NB4 (cell line): ENCODE results near the gene GMIP.

Experiments used
- DNase-seq: peaks from one replicate; pipeline ENCODE4 v3.0.0; 2010; ENCODE audit warnings: low read depth
- H3K4me3 ChIP-seq: one replicate; pipeline ENCODE4 v1.5.1; 2011; ENCODE audit warnings: mild to moderate bottlenecking, low read depth, low read length, moderate library complexity
- MYC ChIP-seq: IDR thresholded peaks from 2 replicates; pipeline ENCODE4 v1.6.1; 2011; ENCODE audit warnings: low read depth, low read length
- POLR2A ChIP-seq: IDR thresholded peaks from 2 replicates; pipeline ENCODE4 v1.6.1; 2011; ENCODE audit warnings: mild to moderate bottlenecking; ENCODE audit not compliant: insufficient read length; ENCODE audit errors: extremely low read depth
- TF ChIP-seq, protein P1 (sequence below): IDR thresholded peaks from 2 replicates; pipeline ENCODE4 v1.6.1; 2011; ENCODE audit warnings: low read depth, low read length
- TF ChIP-seq, protein P2 (sequence below): IDR thresholded peaks from one replicate; pipeline ENCODE4 v1.5.1; 2012; ENCODE audit warnings: low read depth, low read length

GMIP gene

DNA sequence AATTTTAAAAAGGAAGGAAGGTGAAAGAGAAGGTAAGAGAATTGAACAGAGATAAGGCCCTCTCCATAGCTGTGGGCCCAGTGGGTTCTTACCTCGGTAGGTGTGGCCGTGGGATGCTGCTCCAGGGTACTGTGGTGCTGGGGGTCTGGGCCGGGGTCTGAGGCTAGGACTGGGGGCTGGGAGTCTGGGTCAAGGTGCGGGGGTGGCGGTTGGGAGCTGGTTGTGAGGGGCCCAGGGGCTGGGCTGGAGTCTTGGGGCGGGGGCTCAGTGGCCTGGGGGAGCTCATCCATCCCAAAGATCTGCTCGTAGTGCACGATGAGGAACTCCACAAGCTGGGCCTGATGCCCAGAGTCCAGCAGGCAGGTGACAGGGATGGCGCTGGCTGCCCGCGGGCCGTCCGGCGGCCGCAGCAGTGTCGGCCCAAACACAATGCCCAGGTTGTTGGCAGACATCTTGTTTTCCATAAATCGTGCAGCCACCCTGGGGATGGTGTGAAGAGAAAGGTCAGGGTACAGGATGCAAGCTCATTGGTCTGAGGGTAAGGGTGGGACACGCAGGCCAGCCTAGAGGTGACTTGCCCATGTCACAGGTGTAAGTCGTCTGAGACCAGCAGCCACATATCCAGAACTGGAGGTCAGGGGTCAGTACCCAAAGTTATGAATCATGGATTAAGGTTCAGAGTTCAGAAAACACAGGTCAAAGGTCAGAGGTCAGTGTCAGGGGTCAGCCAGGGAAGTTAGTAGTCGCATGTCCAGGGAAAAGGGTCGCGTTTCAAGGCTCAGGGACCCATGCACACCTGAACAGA is 9.5 kb downstream of the GMIP start:
- H3K4me3 ChIP-seq, result no peak overlapping the region
- no peak for DNase-seq
- no peak for TF ChIP-seq MYC
- TF ChIP-seq POLR2A, result no peak
- TF ChIP-seq, protein P1, sequence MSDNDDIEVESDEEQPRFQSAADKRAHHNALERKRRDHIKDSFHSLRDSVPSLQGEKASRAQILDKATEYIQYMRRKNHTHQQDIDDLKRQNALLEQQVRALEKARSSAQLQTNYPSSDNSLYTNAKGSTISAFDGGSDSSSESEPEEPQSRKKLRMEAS, result no peak
- TF ChIP-seq, protein P2, sequence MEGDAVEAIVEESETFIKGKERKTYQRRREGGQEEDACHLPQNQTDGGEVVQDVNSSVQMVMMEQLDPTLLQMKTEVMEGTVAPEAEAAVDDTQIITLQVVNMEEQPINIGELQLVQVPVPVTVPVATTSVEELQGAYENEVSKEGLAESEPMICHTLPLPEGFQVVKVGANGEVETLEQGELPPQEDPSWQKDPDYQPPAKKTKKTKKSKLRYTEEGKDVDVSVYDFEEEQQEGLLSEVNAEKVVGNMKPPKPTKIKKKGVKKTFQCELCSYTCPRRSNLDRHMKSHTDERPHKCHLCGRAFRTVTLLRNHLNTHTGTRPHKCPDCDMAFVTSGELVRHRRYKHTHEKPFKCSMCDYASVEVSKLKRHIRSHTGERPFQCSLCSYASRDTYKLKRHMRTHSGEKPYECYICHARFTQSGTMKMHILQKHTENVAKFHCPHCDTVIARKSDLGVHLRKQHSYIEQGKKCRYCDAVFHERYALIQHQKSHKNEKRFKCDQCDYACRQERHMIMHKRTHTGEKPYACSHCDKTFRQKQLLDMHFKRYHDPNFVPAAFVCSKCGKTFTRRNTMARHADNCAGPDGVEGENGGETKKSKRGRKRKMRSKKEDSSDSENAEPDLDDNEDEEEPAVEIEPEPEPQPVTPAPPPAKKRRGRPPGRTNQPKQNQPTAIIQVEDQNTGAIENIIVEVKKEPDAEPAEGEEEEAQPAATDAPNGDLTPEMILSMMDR, result no peak

DNA sequence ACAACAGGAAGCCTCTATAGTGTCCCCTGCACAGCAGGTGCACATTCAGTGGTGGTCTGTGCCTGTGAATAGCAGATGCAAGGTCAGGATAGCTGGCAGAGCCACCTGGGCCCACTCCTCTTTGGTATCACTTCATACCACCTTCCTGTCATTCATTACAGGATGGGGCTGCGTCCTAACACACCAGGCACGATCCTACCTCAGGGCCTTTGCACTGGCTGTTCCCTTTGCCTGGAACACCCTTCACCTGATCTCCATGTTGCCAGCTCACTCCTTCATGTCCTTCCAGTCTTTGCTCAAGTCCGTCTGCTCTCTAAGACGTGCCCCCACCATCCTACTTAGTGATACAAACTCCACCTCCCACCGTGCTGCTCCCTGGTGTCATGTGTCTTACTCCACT is 10.8 kb downstream of the GMIP start:
- TF ChIP-seq MYC, result no peak
- no peak for TF ChIP-seq POLR2A
- TF ChIP-seq, protein P2, result no peak
- TF ChIP-seq, protein P1, result no peak
- no peak overlapping the region for H3K4me3 ChIP-seq
- peak; percentile 1 for DNase-seq

DNA sequence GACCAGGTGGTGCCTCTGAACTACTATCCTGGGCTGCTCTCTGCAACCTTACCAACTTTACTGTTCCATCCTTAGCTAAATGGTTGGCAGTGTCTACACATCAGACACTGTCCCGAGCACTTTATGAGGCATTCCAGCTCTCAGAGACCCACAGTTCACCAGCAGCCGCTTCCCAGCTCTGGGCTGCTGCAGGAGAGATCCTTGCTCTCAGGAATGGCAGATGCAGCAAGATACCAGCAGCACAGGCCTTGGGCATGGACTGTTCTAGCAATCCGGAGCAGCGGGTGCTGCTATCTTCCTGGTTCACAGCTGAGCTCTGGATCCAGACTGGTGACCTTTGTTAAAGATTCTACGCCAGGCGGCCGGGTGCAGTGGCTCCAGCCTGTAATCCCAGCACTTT is 12.1 kb downstream of the GMIP start:
- no peak overlapping the region for H3K4me3 ChIP-seq
- no peak for DNase-seq
- TF ChIP-seq, protein P2, result no peak
- no peak for TF ChIP-seq POLR2A
- TF ChIP-seq MYC, result no peak
- TF ChIP-seq, protein P1, result no peak

DNA sequence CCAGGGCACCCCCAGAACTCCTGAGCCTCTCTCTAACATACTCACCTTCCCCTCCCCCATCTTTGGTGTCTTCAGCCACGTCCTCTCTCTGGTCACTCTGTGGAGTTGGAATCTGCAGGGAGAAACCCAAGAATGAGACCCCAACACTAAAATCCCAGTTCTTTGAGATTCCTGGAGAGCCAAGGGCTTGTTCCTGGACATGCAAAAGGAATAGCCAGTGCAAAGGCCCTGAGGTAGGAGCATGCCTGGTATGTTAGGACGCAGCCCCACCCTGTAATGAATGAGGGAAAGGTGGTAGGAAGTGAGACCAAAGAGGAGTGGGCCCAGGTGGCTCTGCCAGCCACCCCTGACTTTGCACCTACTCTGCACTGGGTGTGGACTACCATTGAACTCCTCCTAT is 13.0 kb downstream of the GMIP start:
- no peak for TF ChIP-seq MYC
- TF ChIP-seq, protein P2, result no peak
- TF ChIP-seq, protein P1, result no peak
- H3K4me3 ChIP-seq, result no peak overlapping the region
- no peak for DNase-seq

DNA sequence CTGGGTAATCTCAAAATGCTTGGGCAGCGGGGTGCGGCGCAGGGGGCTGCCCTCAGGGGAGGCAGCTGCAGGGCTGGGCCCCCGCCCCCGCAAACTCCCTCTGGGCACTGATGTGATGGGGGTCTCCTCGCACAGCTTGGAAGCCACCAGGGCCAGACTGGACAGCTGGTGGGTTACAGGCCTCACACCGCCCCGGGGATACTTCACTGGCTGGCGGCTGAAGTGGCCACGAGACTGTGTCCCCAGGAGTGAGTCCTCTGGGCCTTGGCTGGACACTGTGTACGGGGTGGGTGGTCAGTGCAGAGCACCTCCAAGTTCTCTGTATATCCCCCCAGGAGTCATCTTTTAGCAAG is 13.4 kb downstream of the GMIP start:
- DNase-seq, result no peak
- TF ChIP-seq, protein P2, result no peak
- TF ChIP-seq, protein P1, result no peak
- TF ChIP-seq MYC, result no peak
- no peak for TF ChIP-seq POLR2A

More for the DNA sequence above, 13.4 kb downstream of the GMIP start:
- no peak overlapping the region for H3K4me3 ChIP-seq
